ENCODE data around the gene CDC14A. TPM values are rescaled to one million over a fixed set of nuclear protein-coding genes. Genes with fewer than 3 reads are reported as not detected.

Gene CDC14A
- total RNA-seq, 2 donors from 2014 or later: 9.6 to 16.8 TPM

- Histone ChIP-seq H3K27me3 (no peaks in the 10 kb centered on the region), H3K4me3 (no peak overlapping the region), H3K4me1 (no peaks in the 10 kb centered on the region), H3K36me3 (no peaks in the 10 kb centered on the region), H3K9me3 (no peaks in the 10 kb centered on the region), H3K27ac (no peak overlapping the region), H3K9ac (ENCODE audit: low read depth in 2 of 2, low read length in 2 of 2) (no peak overlapping the region)
- no peak for DNase-seq
- TF ChIP-seq CTCF (IDR thresholded peaks at IDR 0.05): no peak
- intact Hi-C loops (cut with DNase I): no loop called here
Measured at GRCh38 chr1:100482167-100482566, 129.9 kb downstream of the CDC14A start.

- Histone ChIP-seq H3K36me3 (no peaks in the 10 kb centered on the region), H3K4me3 (no peak overlapping the region)
- intact Hi-C loops (cut with DNase I): no loop called here
Measured at GRCh38 chr1:100482748-100483147, 130.4 kb downstream of the CDC14A start.

GRCh38 chr1:100483230-100483629, 130.9 kb downstream of the CDC14A start:
- H3K27ac ChIP-seq: no peak overlapping the region
- H3K27me3 ChIP-seq: no peaks in the 10 kb centered on the region
- H3K9ac ChIP-seq (ENCODE audit: low read depth in 2 of 2, low read length in 2 of 2): no peak overlapping the region
- intact Hi-C loops (cut with DNase I): no loop called here
- H3K4me1 ChIP-seq: no peaks in the 10 kb centered on the region
- no peaks in the 10 kb centered on the region for H3K9me3 ChIP-seq
- DNase-seq: no peak
- TF ChIP-seq CTCF (IDR thresholded peaks at IDR 0.05): no peak
- no peak overlapping the region for H3K4me3 ChIP-seq
- no peaks in the 10 kb centered on the region for H3K36me3 ChIP-seq

More at GRCh38 chr1:100482748-100483147, 130.4 kb downstream of the CDC14A start:
- no peak for DNase-seq
- no peak for TF ChIP-seq CTCF (IDR thresholded peaks at IDR 0.05)
- no peak overlapping the region for H3K27ac ChIP-seq
- no peak overlapping the region for H3K9ac ChIP-seq (ENCODE audit: low read depth in 2 of 2, low read length in 2 of 2)
- no peaks in the 10 kb centered on the region for H3K9me3 ChIP-seq
- H3K4me1 ChIP-seq: no peaks in the 10 kb centered on the region
- H3K27me3 ChIP-seq: no peaks in the 10 kb centered on the region

DNA sequence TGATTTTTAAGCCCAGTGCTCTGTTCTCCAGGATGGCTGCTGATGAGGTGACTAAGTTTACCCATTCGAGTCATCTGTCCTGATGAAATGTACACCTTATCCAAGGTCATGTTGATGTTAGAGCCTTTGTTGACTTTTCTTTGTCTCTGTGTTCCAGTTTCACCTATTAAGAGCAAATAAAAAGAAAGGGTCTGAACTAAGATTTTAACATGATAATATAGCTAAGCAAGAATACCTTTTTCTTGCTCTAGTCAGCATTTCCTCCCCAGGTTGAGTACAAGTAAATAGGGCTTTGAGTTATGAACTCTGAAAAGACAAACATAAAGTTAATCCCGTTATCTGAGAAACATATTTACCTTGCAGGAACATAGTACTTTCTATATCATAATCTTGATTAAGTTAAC, 133.6 kb downstream of the CDC14A start:
- intact Hi-C loops (cut with DNase I): no loop called here
- no peaks in the 10 kb centered on the region for H3K36me3 ChIP-seq
- no peak for DNase-seq
- TF ChIP-seq CTCF (IDR thresholded peaks at IDR 0.05): no peak
- no peak overlapping the region for H3K27ac ChIP-seq
- H3K4me3 ChIP-seq: no peak overlapping the region
- H3K27me3 ChIP-seq: no peaks in the 10 kb centered on the region
- H3K4me1 ChIP-seq: no peaks in the 10 kb centered on the region
- H3K9ac ChIP-seq (ENCODE audit: low read depth in 2 of 2, low read length in 2 of 2): no peak overlapping the region
- no peaks in the 10 kb centered on the region for H3K9me3 ChIP-seq

DNA sequence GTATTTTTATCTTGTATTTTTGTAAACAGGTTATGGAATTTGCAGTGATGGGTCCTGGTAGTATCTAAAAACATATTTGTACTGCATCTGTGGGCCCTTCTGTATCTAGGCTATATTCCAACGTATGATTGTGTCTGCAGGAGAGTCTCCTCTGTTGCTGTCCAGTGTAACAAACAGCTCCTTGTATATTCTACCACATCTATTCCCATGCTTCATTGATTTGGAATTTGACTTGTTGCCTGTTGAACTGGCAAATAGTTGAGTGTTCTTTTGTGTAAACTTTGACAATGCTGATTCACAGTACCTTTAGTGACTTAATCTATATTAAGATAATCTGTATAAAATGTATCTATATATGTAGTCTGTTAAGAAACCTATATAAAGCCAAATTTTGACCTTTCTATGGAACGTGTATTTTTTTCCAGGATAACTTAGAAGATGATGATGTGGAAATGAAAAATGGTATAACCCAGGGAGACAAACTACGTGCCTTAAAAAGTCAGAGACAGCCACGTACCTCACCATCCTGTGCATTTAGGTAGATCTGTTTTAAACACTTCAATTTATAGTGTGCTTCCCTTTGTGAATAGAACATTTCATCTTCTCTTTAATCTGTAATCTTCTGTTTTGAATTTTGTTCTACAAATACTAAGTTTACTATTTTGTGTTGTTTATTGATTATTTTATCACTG, 142.2 kb downstream of the CDC14A start:
- no peak for TF ChIP-seq CTCF (IDR thresholded peaks at IDR 0.05)
- DNase-seq: no peak
- Histone ChIP-seq H3K27ac (no peak overlapping the region), H3K4me1 (no peaks in the 10 kb centered on the region), H3K27me3 (no peaks in the 10 kb centered on the region), H3K36me3 (no peaks in the 10 kb centered on the region), H3K9ac (ENCODE audit: low read depth in 2 of 2, low read length in 2 of 2) (no peak overlapping the region), H3K4me3 (no peak overlapping the region), H3K9me3 (no peaks in the 10 kb centered on the region)
- intact Hi-C loops (cut with DNase I): no loop called here

Data from colonic mucosa (tissue), 4 donors.